Keratinocyte (primary cell): ENCODE results near the gene WDCP.
A peak's percentile ranks its signal among the peaks of the same experiment; 100 is the strongest.

Source experiments
- CTCF ChIP-seq, 3 experiments: IDR thresholded peaks in 1 of 3; conservative IDR thresholded peaks in 1 of 3; optimal IDR thresholded peaks in 1 of 3; 2 replicates in 2 of 3; 3 replicates in 1 of 3; pipeline versions ENCODE3 to v1.5.1; 2011; ENCODE audit warnings: low read length in 3 of 3, mild to moderate bottlenecking in 3 of 3, moderate library complexity in 2 of 3, control low read depth in 1 of 3, inconsistent platforms in 1 of 3; ENCODE audit not compliant: insufficient read depth in 2 of 3; ENCODE audit errors: extremely low read depth in 1 of 3
- EZH2 ChIP-seq: IDR thresholded peaks from one replicate; pipeline ENCODE4 v1.6.1; 2012; ENCODE audit warnings: inconsistent platforms, mild to moderate bottlenecking, low read length, moderate library complexity

- TF ChIP-seq CTCF (optimal IDR thresholded peaks at IDR 0.05 in 1 of 3, IDR thresholded peaks at IDR 0.05 in 1 of 3, conservative IDR thresholded peaks at IDR 0.05 in 1 of 3; ENCODE audit: extremely low read depth in 1 of 3, insufficient read depth in 2 of 3, low read length in 3 of 3) (no peak), EZH2 (peak; percentile 71)
These were observed 37.9 kb downstream of the WDCP start for GRCh38 chr2:24009367-24009679.
